OCI-M2 (cell line): Measurements from ENCODE around the gene EFNB2.
A peak's percentile ranks its signal among the peaks of the same experiment; 100 is the strongest.

Experiments used
- DNase-seq: peaks from one replicate; lab custom pipeline; 2025; ENCODE audit not compliant: unreplicated experiment; lab: John Stamatoyannopoulos, UW

EFNB2 gene

GRCh38 chr13:106535552-106536243, at the start of gene EFNB2:
TSS of gene EFNB2 (minus strand) at chr13:106535662. CDS start at chr13:106534964, 698 bp downstream.
- DNase-seq, result peak; percentile 11

GRCh38 chr13:106581225-106581624, 45.8 kb upstream of the EFNB2 start:
- no peak for DNase-seq

- no peak for DNase-seq
Measured at GRCh38 chr13:106575896-106576295, 40.4 kb upstream of the EFNB2 start.

DNA sequence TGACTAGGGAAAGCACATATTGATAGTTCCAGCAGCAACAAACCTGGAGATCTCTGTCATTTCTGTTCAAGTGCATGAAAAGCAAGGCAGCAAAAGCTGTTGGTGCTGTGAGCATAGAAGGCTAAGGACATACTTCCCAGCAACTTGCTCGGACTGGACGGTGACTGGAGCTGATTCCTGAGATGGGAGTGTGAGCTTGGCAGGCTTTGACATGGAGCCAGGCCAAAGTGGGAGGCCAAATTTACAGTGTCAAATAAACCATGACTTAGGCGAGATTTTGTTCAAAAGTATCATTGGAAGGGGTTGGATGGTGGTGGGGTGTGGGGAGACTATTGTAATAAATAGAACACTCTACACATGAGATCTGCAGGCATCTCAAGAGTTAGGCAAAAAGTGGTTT, 38.4 kb upstream of the EFNB2 start:
- DNase-seq, result no peak

- DNase-seq, result no peak
Measured at GRCh38 chr13:106573284-106573846, 37.9 kb upstream of the EFNB2 start.

DNA sequence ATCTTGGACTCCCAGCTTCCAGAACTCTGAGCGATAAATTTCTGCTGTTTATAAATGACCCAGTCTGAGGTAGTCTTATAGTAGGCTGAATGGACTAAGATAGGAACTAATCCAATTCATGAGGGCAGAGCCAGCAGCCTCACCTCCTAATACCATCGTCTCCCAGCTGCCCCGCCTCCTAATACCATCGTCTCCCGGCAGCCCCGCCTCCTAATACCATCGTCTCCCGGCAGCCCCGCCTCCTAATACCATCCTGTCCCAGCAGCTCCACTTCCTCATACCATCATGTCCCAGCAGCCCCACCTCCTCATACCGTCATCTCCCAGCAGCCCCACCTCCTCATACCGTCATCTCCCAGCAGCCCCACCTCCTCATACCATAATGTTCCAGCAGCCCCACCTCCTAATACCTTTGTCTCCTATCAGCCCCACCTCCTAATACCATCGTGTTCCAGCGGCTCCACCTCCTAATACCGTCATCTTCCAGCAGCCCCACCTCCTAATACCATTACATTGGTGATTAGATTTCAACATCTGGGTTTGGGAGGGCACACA, 34.9 kb upstream of the EFNB2 start:
- DNase-seq, result no peak

- DNase-seq, result no peak
Measured at GRCh38 chr13:106569233-106570095, 34.0 kb upstream of the EFNB2 start.

GRCh38 chr13:106568299-106569003, 33.0 kb upstream of the EFNB2 start:
- no peak for DNase-seq

DNA sequence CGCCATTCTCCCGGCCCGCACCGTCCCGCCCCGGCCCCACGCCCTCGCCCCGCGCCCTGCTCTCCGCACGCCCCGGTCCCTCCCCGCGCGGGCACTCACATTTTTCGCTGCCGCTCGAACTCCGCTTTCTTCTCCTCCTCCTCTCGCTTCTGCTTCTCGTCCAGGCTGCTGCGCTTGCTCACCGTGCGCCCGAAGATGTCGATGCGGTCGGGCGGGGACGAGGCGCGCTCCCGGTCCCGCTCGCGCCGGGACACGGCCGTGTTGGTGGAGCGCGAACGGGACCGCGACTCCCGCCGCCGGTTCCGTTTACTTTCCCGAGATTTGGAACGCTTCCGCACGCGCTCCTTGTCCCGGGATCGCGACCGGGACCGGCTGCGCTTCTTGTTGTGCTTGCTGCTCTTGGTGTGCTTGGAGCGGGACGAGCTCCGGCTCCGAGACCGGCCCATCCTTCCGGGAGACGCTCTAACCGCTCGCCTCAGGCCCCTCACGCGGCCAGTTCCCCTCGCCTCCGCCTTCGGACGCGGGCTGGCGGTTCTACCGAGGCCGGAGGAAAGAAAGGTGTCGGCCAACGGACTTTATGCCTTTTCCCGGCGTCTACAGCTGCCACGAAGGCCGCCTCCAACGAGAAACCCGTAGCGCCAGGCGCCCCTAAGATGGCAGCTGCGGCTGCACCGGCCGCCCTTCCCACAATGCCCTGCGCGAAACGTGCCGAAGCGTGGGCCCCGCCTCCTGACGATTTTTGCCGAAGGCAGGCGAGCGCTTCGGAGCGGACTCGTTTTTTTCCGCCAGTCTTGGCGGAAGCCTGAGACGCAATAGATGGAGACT, 32.2 kb upstream of the EFNB2 start, which contains the start of gene ARGLU1:
TSS of gene ARGLU1 (minus strand) at position 664 of the 825 bp plus-strand sequence. CDS start at position 446, 218 bp downstream.
- peak; percentile 17 for DNase-seq

DNA sequence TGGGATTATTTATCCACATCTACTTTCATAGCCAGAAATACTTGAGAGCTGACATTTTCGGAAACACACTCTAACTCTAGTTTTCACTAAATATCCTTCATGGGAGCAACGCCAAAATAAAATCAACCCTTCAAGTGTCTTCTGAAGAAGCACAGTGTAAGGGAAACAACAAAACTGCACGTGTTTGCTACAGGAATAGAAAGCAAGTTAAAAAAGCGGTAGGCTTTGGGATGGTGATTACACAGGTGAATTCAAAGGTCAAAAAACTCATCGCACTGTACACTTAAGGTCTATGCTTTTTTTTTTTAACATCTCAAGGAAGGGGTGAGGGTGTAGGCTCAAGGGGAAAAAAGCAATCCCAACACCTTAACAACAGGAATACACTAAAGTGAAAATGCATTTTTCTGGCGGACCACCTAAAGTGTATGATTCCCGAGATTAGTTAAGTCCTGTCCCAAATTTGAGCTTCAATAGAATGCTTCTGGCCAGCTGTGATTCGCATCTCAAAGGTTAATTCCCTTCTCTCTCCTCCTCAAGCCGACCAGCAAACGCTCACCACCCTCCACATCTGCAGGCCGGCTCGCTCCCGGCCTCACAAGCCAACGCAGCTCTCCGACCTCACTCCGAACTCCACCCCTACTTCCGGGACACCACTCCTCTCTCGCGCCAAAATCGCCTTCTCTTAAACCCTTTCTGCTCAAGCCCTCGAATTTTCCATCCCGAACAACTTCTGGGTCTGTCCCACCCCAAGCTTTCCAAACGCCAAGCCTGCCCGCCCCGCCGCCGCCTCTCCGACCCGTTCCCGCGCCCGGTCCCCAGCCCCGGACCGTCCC, 31.4 kb upstream of the EFNB2 start:
- no peak for DNase-seq

- no peak for DNase-seq
Measured at GRCh38 chr13:106565127-106565775, 29.8 kb upstream of the EFNB2 start.

- no peak for DNase-seq
Measured at GRCh38 chr13:106562301-106562700, 26.8 kb upstream of the EFNB2 start.

DNA sequence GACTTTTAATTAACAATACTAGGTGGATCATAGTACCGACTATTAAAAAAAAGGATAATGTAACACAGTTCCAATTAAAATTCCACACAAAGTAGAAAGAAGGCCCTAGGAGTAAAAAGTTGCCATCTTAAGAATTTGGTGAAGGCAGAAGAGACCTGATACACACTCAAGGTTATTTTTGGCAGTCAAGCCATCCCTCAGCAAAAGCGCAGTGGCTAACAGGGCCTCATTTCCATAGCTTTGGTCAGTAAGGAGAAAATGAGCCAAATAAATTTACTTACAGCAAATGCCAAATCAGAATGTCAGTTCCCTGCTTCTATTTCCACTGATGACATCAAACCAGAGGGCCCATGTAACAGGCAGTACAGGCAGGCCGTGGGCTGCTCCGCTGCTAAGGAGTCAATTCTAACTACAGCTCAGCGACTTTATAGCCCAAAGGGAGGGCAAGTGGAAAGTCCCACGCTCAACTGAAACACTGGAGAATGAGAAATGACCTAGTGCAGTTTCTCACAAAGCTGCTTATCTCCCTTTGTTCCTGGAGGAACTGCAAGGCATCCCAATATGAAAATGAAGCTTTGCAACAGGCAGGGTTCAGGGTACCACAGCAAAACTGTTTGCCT, 26.2 kb upstream of the EFNB2 start:
- DNase-seq, result no peak

GRCh38 chr13:106560821-106561220, 25.4 kb upstream of the EFNB2 start:
- no peak for DNase-seq

DNA sequence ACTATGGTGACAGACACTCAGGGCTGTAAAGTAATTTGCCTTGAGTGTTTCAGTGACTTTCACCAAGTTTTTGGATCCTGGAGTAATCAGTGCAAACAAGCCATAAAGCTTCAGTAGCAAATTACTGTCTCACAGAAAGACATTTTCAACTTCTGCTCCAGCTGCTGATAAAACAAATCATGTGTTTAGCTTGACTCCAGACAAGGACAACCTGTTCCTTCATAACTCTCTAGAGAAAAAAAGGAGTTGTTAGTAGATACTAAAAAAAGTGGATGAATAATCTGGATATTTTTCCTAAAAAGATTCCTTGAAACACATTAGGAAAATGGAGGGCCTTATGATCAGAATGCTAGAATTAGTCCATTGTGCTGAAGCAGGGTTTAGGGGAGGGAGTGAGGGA, 23.1 kb upstream of the EFNB2 start:
- DNase-seq, result no peak

GRCh38 chr13:106555631-106556328, 20.3 kb upstream of the EFNB2 start:
- no peak for DNase-seq

DNA sequence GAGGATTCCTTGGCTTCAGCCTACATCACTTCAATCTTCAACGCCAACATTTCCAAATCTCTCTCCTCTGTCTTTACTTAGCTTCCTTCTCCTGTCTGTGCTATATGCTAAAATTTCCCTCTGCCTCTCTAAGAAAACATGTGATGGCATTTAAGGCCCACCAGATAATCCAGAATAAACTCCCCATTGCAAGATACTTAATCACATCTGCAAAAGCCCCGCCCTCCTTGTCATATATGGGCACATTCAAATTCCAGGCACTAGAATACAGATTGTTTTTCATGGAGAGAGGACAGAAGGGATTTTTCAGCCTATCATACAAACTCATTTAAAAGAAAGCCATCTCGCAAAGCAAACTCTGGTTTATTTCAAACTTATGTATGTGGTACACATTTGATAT, 16.3 kb upstream of the EFNB2 start:
- no peak for DNase-seq

DNA sequence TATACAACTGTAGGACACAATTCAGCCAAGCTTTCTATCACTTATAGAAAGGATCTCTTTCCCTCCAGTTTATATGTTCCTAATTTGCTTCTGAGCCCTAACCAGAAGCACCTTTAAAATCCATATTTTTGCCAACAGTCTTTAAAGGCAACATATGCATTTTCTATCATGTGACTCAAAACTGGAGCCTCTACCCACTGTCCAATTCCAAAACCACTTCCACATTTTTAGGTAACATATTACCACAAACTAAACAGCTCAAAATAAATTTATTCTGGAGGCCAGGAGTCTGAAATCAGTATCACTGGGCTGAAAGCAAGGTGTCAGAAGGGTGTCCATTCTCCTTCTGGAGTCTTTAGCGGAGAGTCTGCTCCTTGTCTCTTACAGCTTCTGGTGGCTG, 15.9 kb upstream of the EFNB2 start:
- no peak for DNase-seq
